Progenitor cell of endocrine pancreas (in vitro differentiated cells): ENCODE measurements around the gene TRIM14. TPM values are rescaled to one million over a fixed set of nuclear protein-coding genes. Genes with fewer than 3 reads are reported as not detected.

Experiments
- DNase-seq: peaks from one replicate; pipeline ENCODE4 v3.0.0; 2021; ENCODE audit warnings: low spot score; ENCODE audit not compliant: unreplicated experiment
- H3K27ac Mint-ChIP-seq: 2 replicates; pipeline ENCODE4 v1.8.0; 2021; ENCODE audit warnings: mild to moderate bottlenecking, moderate library complexity, mixed read lengths
- H3K27me3 Mint-ChIP-seq: 2 replicates; pipeline ENCODE4 v1.8.0; 2021; ENCODE audit warnings: mixed read lengths
- H3K36me3 Mint-ChIP-seq: 2 replicates; pipeline ENCODE4 v1.8.0; 2022; ENCODE audit warnings: mixed read lengths; ENCODE audit not compliant: insufficient read depth
- H3K4me1 Mint-ChIP-seq: 2 replicates; pipeline ENCODE4 v1.8.0; 2021; ENCODE audit warnings: low read depth, mixed read lengths
- H3K4me3 Mint-ChIP-seq: 2 replicates; pipeline ENCODE4 v1.8.0; 2021; ENCODE audit warnings: low read depth, mild to moderate bottlenecking, moderate library complexity, mixed read lengths
- H3K9me3 Mint-ChIP-seq: 2 replicates; pipeline ENCODE4 v1.8.0; 2021; ENCODE audit warnings: low read depth, mixed read lengths
- total RNA-seq: library from RNA; stranded (reverse); gene quantifications from 2 replicates; pipeline ENCODE4 v1.2.1, GENCODE V29; 2021
- TF ChIP-seq, protein P1 (sequence below): fragments of 200-600 bp; sonication (generic); IDR thresholded peaks from one replicate; pipeline ENCODE4 v1.5.0; 2021; ENCODE audit warnings: antibody characterized with exemption, mild to moderate bottlenecking; ENCODE audit not compliant: unreplicated experiment

Gene TRIM14
- total RNA-seq, 1 donor from 2014 or later, result 2.9 TPM

DNA sequence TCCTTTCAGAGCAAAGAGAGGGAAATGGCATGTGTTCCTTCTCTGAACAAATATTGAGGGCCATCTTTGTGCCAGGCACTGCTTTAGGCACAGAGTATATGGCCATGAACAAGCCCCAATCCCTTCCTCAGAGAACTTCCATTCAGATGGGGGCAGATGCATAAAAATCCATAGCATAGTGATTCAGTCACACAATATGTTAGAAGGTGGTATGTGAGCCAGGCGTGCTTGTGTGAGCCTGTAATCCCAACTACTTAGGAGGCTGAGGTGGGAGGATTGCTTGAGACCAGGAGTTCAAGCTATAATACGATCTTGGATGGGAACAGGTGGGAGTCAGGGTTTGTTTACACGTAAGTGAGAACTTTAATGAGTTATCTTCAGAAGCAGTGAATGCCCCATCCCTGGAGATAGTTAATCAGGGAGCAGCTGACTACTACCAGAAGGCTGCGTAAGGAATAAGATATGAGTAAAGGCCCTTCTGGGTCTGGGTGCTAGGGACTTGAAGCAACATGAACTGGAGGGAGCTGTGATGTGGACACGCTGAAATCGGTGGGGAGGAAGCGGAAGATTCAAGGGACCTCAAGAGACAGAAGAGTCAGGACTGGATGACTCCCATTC, 35.3 kb downstream of the TRIM14 start:
- Mint-ChIP-seq H3K36me3 (peaks cover 7% of the 10 kb centered on the region), H3K27me3 (peaks cover 14% of the 10 kb centered on the region), H3K27ac (no peak overlapping the region), H3K9me3 (no peaks in the 10 kb centered on the region), H3K4me1 (peaks cover 7% of the 10 kb centered on the region), H3K4me3 (no peak overlapping the region)
- TF ChIP-seq, protein P1, sequence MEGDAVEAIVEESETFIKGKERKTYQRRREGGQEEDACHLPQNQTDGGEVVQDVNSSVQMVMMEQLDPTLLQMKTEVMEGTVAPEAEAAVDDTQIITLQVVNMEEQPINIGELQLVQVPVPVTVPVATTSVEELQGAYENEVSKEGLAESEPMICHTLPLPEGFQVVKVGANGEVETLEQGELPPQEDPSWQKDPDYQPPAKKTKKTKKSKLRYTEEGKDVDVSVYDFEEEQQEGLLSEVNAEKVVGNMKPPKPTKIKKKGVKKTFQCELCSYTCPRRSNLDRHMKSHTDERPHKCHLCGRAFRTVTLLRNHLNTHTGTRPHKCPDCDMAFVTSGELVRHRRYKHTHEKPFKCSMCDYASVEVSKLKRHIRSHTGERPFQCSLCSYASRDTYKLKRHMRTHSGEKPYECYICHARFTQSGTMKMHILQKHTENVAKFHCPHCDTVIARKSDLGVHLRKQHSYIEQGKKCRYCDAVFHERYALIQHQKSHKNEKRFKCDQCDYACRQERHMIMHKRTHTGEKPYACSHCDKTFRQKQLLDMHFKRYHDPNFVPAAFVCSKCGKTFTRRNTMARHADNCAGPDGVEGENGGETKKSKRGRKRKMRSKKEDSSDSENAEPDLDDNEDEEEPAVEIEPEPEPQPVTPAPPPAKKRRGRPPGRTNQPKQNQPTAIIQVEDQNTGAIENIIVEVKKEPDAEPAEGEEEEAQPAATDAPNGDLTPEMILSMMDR, result no peak
- DNase-seq, result no peak

DNA sequence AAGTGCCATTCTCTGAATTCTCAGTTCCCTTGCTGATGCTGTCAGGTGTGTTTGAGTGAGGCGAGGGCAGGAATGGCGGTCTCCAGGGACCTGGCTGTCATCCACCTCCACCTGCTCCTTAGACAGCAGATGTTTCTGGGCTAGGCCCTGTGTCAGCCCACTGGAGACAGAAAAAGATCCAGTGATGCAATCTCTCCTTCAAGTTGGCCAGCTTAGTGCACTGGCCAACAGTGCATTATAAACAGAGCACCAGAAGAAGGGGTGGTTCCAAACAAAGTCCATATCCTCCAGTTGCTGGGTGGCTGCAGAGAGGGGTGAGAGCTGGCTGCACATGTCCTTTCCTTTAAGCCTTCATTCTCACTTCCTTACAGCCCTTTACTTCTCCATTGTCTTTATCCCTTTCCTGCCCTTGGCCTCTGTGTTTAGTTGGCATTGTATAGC, 35.9 kb downstream of the TRIM14 start:
- TF ChIP-seq, protein P1, result no peak
- no peak overlapping the region for H3K27ac Mint-ChIP-seq
- H3K9me3 Mint-ChIP-seq, result no peaks in the 10 kb centered on the region
- peaks cover 9% of the 10 kb centered on the region for H3K36me3 Mint-ChIP-seq
- H3K4me1 Mint-ChIP-seq, result peaks cover 7% of the 10 kb centered on the region
- peaks cover 9% of the 10 kb centered on the region for H3K27me3 Mint-ChIP-seq
- no peak overlapping the region for H3K4me3 Mint-ChIP-seq
- DNase-seq, result no peak

DNA sequence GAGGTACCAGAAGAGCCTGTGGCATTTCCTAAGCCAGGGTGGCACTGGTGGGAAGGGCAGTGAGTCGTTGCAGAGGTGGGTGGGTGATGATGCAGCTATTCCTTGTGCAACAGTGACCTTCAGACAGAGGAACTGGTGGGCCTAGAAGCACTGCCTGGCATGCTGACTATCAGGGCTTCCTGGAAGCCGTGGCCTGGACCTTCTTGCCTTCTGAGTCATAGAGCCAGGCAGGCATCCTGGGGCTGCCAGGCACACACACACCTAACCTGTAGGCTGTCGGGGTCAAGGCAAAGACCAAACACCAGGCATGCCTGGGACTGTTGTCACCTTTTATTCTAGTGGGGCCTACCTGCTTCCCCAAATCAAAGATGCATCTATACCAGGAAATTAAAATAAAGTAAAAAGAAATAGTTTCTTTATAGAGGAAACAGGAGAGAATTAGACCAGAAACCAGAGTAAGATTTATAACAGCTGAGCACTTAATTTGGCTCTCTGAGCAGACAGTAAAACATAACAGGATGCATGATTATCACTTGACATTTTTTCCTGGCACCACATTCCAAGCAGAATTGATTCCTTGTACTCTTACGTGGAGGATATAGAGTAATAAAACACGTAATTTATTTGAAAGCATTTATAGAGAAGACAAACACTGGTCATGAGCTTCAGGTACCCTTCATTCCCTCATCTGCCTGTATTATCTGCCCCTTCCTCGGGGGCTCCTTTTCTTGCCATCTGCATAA, 37.4 kb downstream of the TRIM14 start:
- DNase-seq, result no peak
- no peaks in the 10 kb centered on the region for H3K9me3 Mint-ChIP-seq
- H3K4me3 Mint-ChIP-seq, result no peak overlapping the region
- H3K27me3 Mint-ChIP-seq, result peaks cover 4% of the 10 kb centered on the region
- no peak overlapping the region for H3K27ac Mint-ChIP-seq
- TF ChIP-seq, protein P1, result no peak
- H3K4me1 Mint-ChIP-seq, result peaks cover 5% of the 10 kb centered on the region
- peaks cover 13% of the 10 kb centered on the region for H3K36me3 Mint-ChIP-seq

DNA sequence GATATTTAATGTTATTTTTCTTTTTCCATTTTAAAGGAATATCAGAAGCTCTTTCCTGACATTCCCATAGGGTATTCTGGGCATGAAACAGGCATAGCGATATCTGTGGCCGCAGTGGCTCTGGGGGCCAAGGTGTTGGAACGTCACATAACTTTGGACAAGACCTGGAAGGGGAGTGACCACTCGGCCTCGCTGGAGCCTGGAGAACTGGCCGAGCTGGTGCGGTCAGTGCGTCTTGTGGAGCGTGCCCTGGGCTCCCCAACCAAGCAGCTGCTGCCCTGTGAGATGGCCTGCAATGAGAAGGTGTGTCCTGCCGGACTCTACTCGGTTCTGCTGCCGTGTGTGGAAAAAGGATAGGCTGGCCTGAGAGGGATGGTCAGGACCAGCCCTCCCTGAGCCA, 38.2 kb downstream of the TRIM14 start:
- H3K4me3 Mint-ChIP-seq, result no peak overlapping the region
- no peaks in the 10 kb centered on the region for H3K9me3 Mint-ChIP-seq
- no peaks in the 10 kb centered on the region for H3K27me3 Mint-ChIP-seq
- DNase-seq, result no peak
- H3K36me3 Mint-ChIP-seq, result peaks cover 13% of the 10 kb centered on the region
- no peak overlapping the region for H3K27ac Mint-ChIP-seq
- peaks cover 3% of the 10 kb centered on the region for H3K4me1 Mint-ChIP-seq
- TF ChIP-seq, protein P1, result no peak

DNA sequence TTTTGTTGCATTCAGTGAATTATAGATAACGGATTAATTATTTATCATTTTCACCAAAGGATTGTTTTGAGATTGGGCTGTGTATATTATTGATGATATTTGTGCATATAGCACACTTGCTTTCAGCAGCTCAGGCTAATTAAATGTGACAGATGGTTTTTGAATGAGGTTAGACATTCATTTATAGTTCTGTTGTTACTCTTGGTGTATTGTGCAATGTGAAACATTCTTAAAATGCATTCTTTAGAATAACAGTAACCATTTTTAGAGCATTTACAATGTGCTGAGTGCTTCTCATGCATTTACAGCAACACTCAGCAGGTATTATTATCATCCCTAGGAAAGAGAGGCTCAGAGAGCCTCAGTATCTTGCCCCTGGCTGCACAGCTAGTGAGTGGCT, 38.7 kb downstream of the TRIM14 start:
- Mint-ChIP-seq H3K4me3 (no peak overlapping the region), H3K27ac (no peak overlapping the region), H3K9me3 (no peaks in the 10 kb centered on the region), H3K4me1 (peaks cover 6% of the 10 kb centered on the region), H3K27me3 (no peaks in the 10 kb centered on the region), H3K36me3 (peaks cover 13% of the 10 kb centered on the region)
- no peak for DNase-seq
- TF ChIP-seq, protein P1, result no peak
